Activated CD4-positive, CD25-positive, alpha-beta regulatory T cell (primary cell): Measurements from ENCODE around the gene LCP2.
A peak's percentile ranks its signal among the peaks of the same experiment; 100 is the strongest.
"Not testable (repeated sequence)": the region's sequence is repeated elsewhere in the genome, so short reads cannot be mapped to it uniquely, and the experiment has no call there.

Experiments
- DNase-seq, 4 experiments: peaks; one replicate each; lab custom pipeline; 2025; lab: John Stamatoyannopoulos, UW

The LCP2 gene

DNA sequence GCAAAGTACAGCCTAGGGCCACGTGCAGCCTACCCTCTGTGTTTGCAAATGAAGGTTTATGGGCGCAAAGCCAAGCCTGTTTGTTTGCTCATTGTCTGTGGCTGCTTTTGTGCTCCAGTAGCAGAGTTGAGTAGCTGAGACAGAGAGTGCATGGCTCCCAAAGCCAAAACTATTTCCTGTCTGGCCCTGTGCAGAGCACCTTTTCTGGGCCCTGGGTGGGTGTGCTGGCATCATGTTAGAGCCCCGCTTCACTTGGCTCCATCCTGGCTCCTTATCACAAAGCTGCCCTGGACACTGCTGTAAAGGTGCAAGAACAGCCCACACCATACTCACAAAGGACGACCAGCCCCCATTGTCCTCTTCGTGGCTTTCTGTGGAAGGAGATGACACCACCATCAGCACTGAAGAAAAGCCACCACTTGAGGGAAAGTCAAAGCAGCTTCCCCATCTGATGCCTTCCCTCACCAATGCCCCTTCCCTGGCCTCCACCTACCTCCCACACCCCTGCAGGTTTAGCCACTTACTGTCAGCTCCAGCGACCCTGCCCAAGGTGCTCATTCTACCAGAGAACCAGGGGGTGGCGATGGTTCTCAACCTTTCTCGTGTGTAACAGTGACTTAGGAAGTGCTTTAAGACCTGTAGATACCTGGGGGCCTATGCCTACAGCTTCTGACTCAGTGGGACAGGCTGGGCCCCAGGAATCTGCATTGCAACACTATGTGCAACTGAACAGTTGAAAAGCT lies 23.4 kb downstream of the LCP2 start:
- peak in 2 of 4 experiments; percentile 24 to 27 for DNase-seq

DNA sequence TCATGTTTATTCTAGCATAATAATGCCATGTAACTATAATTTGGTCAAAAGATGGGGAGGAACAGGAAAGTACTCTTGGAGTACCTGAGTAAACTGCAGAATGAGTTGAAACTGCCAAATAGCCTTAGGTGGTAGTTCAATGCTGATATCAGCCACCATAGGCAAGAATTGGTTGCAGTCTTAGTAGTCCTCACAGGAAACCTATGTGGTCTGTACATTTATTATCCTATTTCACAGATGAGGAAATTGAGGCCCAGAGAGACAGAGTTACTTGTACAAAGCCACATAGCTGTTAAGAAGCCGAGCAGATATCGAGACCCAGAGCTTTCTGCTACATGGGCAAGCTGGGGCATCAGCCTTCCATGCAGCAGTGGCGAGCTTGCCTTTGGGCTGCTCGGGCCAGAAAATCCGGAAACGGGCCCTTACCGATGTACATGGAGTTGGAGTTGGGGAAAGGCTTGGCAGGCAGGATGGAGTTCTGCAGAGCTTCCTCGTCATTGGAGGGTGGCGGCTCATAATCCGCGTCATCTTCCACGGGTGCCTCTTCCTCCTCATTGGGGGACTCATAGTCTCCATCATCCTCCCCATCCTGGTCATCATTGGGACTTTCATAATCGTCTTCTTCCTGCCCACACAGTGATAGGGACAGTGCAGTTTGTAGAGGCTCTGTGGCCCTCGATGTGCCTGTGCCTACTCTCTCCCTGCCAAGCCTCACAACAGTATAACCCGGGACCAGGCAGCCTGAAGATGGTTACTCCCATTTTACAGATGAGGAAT lies 27.1 kb downstream of the LCP2 start:
- DNase-seq: no peak

GRCh38 chr5:170269579-170269978 lies 28.0 kb downstream of the LCP2 start:
- DNase-seq: peak in 3 of 4 experiments; percentile 27 to 46 (median 41)

GRCh38 chr5:170268884-170269283 lies 28.7 kb downstream of the LCP2 start:
- no peak for DNase-seq

- no peak for DNase-seq
Measured at GRCh38 chr5:170268153-170268689, 29.4 kb downstream of the LCP2 start.

DNA sequence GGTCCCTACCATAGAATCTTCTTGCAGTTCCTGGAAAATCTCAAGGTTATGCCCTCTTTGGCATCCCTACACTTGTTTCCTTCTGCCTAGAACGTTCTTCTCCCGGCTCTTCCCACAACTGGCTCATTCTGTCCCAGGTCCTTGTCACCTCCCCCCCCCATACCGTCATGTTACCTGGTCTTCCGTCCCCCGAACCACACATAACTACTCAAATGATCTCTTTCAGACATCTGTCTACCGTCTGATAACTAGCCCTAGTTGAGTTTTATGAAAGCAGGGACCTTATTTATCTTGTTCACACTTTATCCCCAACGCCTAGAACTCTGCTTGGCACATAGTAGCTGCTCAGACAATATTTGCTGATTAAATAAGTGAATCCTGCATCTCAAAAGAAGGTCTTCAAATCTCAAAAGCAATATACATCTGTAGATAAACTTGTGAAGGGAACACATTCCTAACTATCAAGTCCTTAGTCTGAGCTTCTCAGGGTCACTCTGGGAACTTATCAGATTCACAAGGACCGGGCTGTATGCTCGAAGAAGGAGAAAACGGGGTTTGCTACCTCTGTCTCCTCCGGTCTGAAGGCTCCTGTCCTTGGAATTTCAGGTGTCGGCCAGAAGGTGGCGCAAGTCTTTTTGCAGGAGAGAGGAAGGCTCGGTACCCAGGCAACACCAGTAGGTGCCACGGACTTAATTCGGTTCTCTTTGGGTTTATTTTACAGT lies 30.0 kb downstream of the LCP2 start:
- peak; percentile 40 to 64 (median 60) for DNase-seq

GRCh38 chr5:170266570-170267381 lies 30.8 kb downstream of the LCP2 start:
- peak in 3 of 4 experiments; percentile 10 to 30 (median 23) for DNase-seq

DNA sequence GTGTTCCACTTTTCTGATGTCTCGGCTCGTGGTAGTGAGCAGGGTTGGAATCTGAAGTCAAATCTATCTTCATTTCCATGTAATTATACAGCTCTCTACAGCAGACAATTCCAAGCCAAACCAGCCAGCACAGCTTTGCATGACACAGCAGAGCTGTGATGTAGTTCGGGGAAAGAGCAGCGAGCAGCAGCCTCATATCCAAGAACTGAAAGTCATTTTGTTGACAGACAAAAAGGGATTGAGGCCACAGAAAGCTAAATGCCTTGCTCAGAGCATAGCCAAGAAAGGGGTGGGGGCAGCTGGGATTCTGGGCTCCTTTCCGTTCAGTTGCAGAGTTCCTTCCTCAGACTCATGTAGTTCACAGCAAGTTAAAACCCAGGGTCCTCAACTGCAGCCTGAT lies 32.1 kb downstream of the LCP2 start:
- DNase-seq: no peak

- DNase-seq: no peak
Measured at GRCh38 chr5:170263906-170264305, 33.7 kb downstream of the LCP2 start.

GRCh38 chr5:170262061-170263045 lies 35.2 kb downstream of the LCP2 start:
- DNase-seq: peak in 2 of 4 experiments; percentile 12 to 28

DNA sequence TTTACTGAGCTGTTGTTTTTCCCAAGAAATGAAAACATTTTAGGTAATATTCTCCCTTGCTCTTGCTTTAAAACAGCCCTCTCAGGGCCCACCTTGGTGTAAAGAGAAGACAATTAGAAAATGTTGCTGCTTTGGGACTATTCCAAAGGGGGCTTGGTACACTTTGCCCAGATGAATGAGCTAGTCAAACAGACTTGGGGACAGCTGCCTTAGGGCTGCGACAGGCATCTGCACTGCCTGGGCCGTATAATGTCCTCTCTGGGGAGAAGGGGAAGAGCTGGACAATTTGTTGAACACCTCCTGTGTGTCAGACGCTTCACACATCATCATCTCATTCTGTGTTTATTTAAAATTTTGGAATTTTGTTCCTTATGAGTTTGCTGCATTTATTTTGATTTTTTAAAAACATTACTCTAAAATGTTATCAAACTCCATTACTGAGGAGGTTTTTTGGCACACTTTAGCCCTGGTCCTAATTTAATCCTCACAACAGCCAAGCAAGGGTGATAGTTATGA lies 36.0 kb downstream of the LCP2 start:
- DNase-seq: no peak

GRCh38 chr5:170257370-170257769 lies 40.2 kb downstream of the LCP2 start:
- DNase-seq: no peak

- no peak for DNase-seq
Measured at GRCh38 chr5:170256571-170256970, 41.0 kb downstream of the LCP2 start.

- peak; percentile 12 to 59 (median 44) for DNase-seq
Measured at GRCh38 chr5:170254056-170254455, 43.5 kb downstream of the LCP2 start.

DNA sequence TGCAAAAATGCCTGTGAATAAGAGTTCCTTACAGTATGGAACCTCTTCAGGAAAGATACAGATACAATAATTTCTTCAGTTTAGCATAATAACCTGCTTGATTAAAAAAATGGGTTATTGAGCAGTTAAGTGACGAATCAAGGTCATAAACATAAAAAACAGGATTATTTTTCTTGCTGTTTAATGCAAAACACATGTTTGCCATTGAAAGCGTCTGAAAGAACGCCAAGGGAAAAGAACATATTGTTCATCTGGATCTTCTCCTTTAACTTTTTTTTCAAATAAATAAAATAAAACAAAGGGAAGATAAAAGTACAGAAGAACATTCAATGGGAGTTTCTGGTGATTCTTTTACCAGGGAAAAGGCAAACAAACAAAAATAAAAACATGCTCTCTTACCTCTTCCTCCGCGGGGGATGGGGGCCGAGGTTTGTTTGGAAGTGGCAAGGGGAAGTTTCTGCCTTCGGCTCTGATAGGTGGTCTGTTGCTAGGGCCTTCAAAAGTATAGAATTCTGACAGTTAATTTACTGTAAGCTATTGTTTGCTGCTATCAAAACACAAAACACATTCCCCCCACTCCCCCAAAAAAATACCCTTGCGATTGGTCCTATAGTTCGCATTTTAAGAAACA lies 44.7 kb downstream of the LCP2 start:
- DNase-seq: no peak

DNA sequence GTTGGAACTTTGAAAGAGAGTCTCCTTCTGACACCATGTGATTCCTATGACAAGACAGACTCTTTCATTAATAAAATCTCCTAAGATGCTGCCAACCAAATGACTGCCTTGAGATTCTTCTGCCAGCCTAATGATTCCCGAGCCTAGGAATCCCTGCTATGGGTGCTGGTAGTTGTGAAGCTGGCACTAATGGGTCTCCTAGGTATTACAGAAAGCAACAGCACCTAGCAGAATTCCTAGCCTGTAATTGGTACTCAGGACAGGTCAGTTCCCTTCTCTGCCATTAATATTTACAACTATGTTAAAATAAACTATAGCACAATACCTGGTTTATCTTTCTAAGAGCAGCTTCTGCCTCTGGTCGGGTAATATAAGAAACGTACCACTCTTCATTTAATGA lies 45.5 kb downstream of the LCP2 start:
- no peak for DNase-seq

DNA sequence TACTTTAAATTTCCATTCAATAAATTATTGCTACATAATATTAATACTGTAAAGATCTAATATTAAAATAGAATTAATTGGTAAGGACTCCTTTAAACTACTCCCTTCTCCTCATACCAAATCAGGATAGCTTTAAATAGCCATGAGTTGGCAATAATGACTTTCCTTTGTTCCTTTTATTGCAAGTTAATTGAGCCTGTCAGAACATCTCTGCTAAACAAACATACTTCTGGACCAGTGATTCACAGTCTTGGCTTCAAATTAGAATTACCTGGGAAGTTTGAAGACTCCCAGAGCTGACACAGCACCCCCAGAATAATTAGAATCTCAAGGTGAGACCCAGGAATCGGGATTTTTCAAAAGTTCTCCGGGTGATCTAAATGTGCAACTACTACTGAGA lies 46.1 kb downstream of the LCP2 start:
- no peak for DNase-seq

DNA sequence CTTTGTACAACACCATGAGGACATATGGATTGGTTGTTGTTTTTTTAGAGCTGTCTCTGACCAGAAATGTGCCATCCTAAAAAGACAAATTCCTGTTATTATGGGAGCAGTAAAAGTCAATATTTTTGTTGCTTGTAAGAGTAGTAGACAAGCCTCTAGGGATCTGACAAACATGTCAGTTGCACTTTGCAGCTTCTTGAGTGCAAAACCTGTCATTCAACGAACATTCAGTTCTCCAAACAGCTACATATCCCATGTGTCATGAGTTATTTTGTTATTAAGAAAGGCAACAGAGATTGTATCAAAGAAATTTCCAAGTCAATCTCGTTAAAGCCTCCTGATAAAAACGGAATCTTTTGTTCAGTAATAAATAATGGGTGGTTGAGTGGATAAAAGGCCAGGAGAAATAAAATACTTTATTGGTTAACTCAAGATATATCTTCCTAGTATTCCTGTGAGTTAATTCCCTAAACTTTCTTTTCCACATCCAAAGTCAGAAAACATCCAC lies 46.7 kb downstream of the LCP2 start:
- no peak for DNase-seq

DNA sequence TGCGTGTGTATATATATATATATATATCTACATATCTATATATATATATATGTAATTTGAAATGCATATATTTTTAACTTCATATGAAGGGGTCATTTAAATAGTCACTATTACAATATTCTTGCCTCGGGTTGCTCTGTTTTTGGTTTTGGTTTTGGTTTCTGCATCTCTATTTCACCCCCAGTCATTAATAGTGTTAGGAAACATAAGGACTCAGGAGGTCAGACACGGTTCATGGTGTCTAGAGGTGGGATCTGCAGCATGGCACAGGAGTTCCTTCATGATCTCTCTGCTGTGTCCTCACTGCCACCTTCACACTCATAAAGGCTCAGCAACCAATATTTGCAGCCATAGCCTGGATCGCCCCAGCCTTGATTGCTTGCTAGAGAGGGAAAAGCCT lies 48.2 kb downstream of the LCP2 start:
- DNase-seq: no peak

DNA sequence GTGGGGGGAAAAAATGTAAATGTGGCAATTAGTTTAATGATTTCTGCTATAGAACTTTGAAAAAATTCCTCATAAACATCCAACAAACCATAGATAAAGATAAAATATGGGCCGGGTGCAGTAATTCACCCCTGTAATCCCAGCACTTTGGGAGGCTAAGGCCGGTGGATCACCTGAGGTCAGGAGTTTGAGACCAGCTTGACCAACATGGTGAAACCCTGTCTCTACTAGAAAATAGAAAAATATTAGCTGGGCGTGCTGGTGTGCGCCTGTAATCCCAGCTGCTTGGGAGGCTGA lies 48.7 kb downstream of the LCP2 start:
- not testable (repeated sequence) for DNase-seq
